HUES48 (cell line): ENCODE measurements around the gene TBC1D4.

Experiments used
- H3K27ac ChIP-seq: one replicate; pipeline ENCODE4 v1.7.0; 2013; ENCODE audit warnings: low read depth, low read length, inconsistent platforms
- H3K27me3 ChIP-seq: 2 replicates; pipeline ENCODE4 v1.6.1; 2013; ENCODE audit warnings: mild to moderate bottlenecking, low read length; ENCODE audit not compliant: control insufficient read depth, insufficient read depth
- H3K36me3 ChIP-seq: 2 replicates; pipeline ENCODE4 v1.6.1; 2013; ENCODE audit warnings: low read length; ENCODE audit not compliant: control insufficient read depth, insufficient read depth
- H3K4me1 ChIP-seq: 2 replicates; pipeline ENCODE4 v1.6.1; 2013; ENCODE audit warnings: mild to moderate bottlenecking, low read length; ENCODE audit not compliant: control insufficient read depth, insufficient read depth
- H3K4me3 ChIP-seq: 2 replicates; pipeline ENCODE4 v1.5.1; 2013; ENCODE audit warnings: mild to moderate bottlenecking, low read depth, low read length
- H3K9ac ChIP-seq: 2 replicates; pipeline ENCODE4 v1.6.1; 2013; ENCODE audit warnings: mild to moderate bottlenecking, low read depth, low read length, moderate library complexity
- H3K9me3 ChIP-seq: 2 replicates; pipeline ENCODE4 v1.6.1; 2013; ENCODE audit warnings: low read length; ENCODE audit not compliant: control insufficient read depth, insufficient read depth

TBC1D4 gene

DNA sequence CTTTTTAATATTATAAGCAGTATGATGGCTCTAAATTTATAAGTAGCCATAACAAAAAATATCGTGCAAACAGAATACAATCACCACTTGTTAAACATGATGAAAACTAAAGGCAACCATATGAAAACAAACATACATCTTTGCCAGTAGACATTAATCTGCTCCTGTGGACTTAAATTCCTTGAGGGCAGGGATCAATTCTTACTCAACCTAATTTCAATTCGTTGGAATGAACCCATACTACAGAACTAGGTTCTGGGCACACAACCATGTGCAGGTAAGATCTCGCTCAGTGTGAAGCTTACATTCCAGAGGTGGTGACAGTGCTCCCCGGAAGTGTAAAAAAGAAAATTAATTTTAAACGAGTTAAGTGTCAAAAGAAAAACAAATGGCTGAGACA, 13.4 kb downstream of the TBC1D4 start:
- no peak overlapping the region for H3K4me3 ChIP-seq
- no peak overlapping the region for H3K9ac ChIP-seq
- peaks cover 4% of the 10 kb centered on the region; the same call in 1 of the 2 replicates for H3K4me1 ChIP-seq
- H3K36me3 ChIP-seq = no peaks in the 10 kb centered on the region
- peaks cover 9% of the 10 kb centered on the region; the same call in 1 of the 2 replicates for H3K9me3 ChIP-seq
- H3K27ac ChIP-seq = no peak overlapping the region
- no peaks in the 10 kb centered on the region for H3K27me3 ChIP-seq

- Histone ChIP-seq H3K27ac (no peak overlapping the region), H3K4me3 (no peak overlapping the region), H3K9ac (no peak overlapping the region), H3K27me3 (no peaks in the 10 kb centered on the region), H3K9me3 (peaks cover 9% of the 10 kb centered on the region; the same call in 1 of the 2 replicates), H3K4me1 (peaks cover 4% of the 10 kb centered on the region; the same call in 1 of the 2 replicates), H3K36me3 (no peaks in the 10 kb centered on the region)
Measured at GRCh38 chr13:75468098-75468497, 13.9 kb downstream of the TBC1D4 start.

DNA sequence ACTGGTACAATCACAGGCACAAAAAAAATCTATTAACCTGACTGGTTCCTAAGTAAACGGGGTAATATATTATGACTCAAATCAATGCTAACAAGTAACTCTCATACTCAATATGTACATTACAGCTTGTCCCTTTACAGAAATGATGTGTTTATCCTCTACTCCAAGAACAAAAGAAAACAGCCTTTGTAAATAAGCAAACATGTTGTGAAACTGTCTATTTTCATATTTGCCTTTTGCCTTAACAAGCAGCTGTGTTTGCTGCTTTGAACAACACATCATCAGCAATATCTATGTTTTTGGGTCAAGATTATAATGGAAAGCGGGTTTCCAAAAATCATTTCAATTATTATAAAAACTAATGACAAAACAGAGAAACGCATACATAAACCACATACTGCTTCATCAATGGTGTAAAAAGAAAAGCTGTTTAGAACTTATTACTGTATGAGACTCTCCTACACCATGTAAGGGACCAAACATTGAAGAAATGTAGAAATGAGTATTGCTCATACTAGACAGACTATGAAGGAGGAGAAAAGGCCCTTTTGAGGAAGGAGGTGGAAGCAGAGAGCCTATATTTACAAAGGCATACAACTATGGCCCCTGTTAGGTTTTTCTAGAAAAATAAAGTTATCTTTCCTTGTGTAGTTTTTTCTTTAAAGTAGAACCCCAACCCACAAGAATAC, 14.8 kb downstream of the TBC1D4 start:
- Histone ChIP-seq H3K9ac (no peak overlapping the region), H3K4me3 (no peak overlapping the region), H3K9me3 (peaks cover 9% of the 10 kb centered on the region; the same call in 1 of the 2 replicates)

DNA sequence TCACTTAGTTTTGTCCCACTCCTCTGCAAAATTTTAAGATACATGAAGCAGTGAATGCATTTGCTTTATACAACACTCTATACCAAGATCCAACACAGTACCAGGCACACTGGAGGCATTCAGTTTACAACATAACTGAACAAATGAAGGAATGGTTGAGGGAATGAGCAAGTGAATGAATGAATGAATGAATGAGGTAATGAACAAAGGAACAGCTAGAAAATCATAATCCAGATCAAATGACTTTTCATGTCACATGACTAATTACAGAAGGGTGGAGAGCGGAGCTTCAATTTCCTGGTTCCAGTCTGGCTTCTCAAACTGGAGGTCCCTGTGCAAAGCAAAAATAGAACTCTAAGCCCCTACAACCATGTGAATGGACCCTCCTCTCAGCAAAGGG, 16.7 kb downstream of the TBC1D4 start:
- Histone ChIP-seq H3K27me3 (no peaks in the 10 kb centered on the region), H3K27ac (no peak overlapping the region), H3K9me3 (peaks cover 9% of the 10 kb centered on the region; the same call in 1 of the 2 replicates), H3K36me3 (no peaks in the 10 kb centered on the region), H3K4me3 (no peak overlapping the region), H3K9ac (no peak overlapping the region), H3K4me1 (peaks cover 4% of the 10 kb centered on the region; the same call in 1 of the 2 replicates)

More for the DNA sequence above, 14.8 kb downstream of the TBC1D4 start:
- peaks cover 4% of the 10 kb centered on the region; the same call in 1 of the 2 replicates for H3K4me1 ChIP-seq
- no peak overlapping the region for H3K27ac ChIP-seq
- H3K36me3 ChIP-seq = no peaks in the 10 kb centered on the region
- H3K27me3 ChIP-seq = no peaks in the 10 kb centered on the region

GRCh38 chr13:75461314-75461713, 20.7 kb downstream of the TBC1D4 start:
- Histone ChIP-seq H3K4me1 (peaks cover 10% of the 10 kb centered on the region), H3K27me3 (no peaks in the 10 kb centered on the region), H3K9ac (no peak overlapping the region), H3K27ac (no peak overlapping the region), H3K4me3 (no peak overlapping the region), H3K9me3 (peaks cover 9% of the 10 kb centered on the region; the same call in 1 of the 2 replicates), H3K36me3 (no peaks in the 10 kb centered on the region)

DNA sequence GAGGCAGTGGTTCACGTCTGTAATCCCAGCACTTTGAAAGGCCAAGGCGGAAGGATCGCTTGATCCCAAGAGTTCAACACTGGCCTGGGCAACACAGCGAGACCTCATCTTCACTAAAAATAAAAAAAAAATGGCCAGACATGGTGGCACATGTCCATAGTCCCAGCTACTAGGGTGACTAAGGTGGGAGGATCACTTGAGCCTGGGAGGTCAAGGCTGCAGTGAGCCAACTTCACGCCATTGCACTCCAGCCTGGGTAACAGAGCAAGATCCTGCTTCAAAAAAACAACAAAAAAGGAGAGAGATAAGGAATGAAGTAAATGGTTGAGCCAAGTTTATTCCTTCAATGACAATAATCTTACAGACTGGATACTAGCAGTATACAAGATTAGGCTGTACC, 21.3 kb downstream of the TBC1D4 start:
- H3K4me1 ChIP-seq = peaks cover 10% of the 10 kb centered on the region
- no peak overlapping the region for H3K27ac ChIP-seq
- no peaks in the 10 kb centered on the region for H3K27me3 ChIP-seq
- no peak overlapping the region for H3K9ac ChIP-seq
- H3K9me3 ChIP-seq = peaks cover 9% of the 10 kb centered on the region; the same call in 1 of the 2 replicates
- H3K36me3 ChIP-seq = no peaks in the 10 kb centered on the region
- no peak overlapping the region for H3K4me3 ChIP-seq

- H3K9me3 ChIP-seq = no peaks in the 10 kb centered on the region
- no peak overlapping the region for H3K4me3 ChIP-seq
- no peak overlapping the region for H3K9ac ChIP-seq
- H3K4me1 ChIP-seq = peaks cover 10% of the 10 kb centered on the region
- no peak overlapping the region for H3K27ac ChIP-seq
- H3K27me3 ChIP-seq = no peaks in the 10 kb centered on the region
- H3K36me3 ChIP-seq = no peaks in the 10 kb centered on the region
Measured at GRCh38 chr13:75458696-75459422, 23.1 kb downstream of the TBC1D4 start.

DNA sequence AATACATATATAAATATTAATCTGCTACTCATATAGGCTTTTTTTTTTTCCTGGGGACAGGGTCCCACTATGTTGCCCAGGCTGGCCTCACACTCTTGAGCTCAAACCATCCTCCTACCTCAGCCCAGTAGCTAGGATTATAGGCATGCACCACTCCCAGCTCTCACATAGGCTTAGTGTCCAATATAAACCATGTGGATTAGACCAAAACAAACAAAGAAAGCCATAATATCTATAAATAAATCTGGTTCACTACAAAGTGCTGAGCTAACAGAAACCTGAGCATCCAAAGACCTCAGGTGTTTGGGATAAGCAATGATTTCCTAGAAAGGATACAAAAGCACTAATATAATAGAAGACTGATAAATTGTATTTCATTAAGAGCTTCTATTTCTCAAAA, 26.0 kb downstream of the TBC1D4 start:
- Histone ChIP-seq H3K27ac (no peak overlapping the region), H3K4me3 (no peak overlapping the region), H3K4me1 (peaks cover 12% of the 10 kb centered on the region), H3K36me3 (no peaks in the 10 kb centered on the region), H3K9ac (no peak overlapping the region), H3K9me3 (no peaks in the 10 kb centered on the region), H3K27me3 (no peaks in the 10 kb centered on the region)

GRCh38 chr13:75454497-75454896, 27.5 kb downstream of the TBC1D4 start:
- Histone ChIP-seq H3K9me3 (no peaks in the 10 kb centered on the region), H3K4me3 (no peak overlapping the region), H3K27ac (no peak overlapping the region), H3K27me3 (no peaks in the 10 kb centered on the region), H3K4me1 (peaks cover 18% of the 10 kb centered on the region), H3K36me3 (no peaks in the 10 kb centered on the region), H3K9ac (no peak overlapping the region)

GRCh38 chr13:75452564-75452963, 29.4 kb downstream of the TBC1D4 start:
- Histone ChIP-seq H3K4me1 (peaks cover 8% of the 10 kb centered on the region; the same call in 1 of the 2 replicates), H3K9ac (no peak overlapping the region), H3K27me3 (no peaks in the 10 kb centered on the region), H3K27ac (no peak overlapping the region), H3K9me3 (peaks cover 3% of the 10 kb centered on the region; the same call in 1 of the 2 replicates), H3K36me3 (no peaks in the 10 kb centered on the region), H3K4me3 (no peak overlapping the region)

DNA sequence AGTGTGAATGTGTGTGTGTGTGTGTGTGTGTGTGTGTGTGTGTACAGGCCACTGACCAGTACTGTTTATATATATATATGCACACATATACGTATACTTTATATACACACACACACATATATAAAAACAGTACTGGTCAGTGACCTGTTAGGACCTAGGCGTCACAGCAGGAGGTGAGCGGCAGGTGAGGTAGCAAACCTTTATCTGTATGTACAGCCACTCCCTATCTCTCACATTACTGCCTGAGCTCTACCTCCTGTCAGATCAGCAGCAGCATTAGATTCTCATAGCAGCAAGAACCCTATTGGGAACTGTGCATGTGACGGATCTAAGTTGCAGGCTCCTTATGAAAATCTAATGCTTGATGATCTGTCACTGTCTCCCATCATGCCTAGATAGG, 34.5 kb downstream of the TBC1D4 start:
- no peak overlapping the region for H3K9ac ChIP-seq
- H3K4me1 ChIP-seq = peaks cover 8% of the 10 kb centered on the region; the same call in 1 of the 2 replicates
- H3K9me3 ChIP-seq = peaks cover 3% of the 10 kb centered on the region; the same call in 1 of the 2 replicates
- H3K27ac ChIP-seq = no peak overlapping the region
- H3K4me3 ChIP-seq = no peak overlapping the region
- H3K27me3 ChIP-seq = no peaks in the 10 kb centered on the region
- H3K36me3 ChIP-seq = no peaks in the 10 kb centered on the region
